ENCODE data around the gene BRD1. TPM values are rescaled to one million over a fixed set of nuclear protein-coding genes. Genes with fewer than 3 reads are reported as not detected.

Gene BRD1
- polyA plus RNA-seq, 1 experiment: 4.6 TPM

DNA sequence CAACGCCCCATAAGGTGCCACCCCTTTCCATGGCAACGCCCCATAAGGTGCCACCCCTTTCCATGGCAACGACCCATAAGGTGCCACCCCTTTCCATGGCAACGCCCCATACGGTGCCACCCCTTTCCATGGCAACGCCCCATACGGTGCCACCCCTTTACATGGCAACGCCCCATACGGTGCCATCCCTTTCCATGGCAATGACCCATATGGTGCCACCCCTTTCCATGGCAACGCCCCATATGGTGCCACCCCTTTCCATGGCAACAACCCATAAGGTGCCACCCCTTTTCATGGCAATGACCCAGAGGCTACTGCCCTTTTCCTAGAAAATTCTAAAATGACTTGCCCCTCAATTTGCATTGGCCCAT is 72.1 kb downstream of the BRD1 start:
- Histone ChIP-seq H3K36me3 (ENCODE audit: control insufficient read depth, insufficient read depth, low read length) (no peaks in the 10 kb centered on the region), H3K27me3 (ENCODE audit: control insufficient read depth, insufficient read depth, low read length) (0 out of 2 replicates have a peak, but pooled peaks cover under 1% of the 10 kb centered on the region), H3K4me3 (ENCODE audit: low read depth, low read length) (no peak overlapping the region)
- TF ChIP-seq CTCF (IDR thresholded peaks at IDR 0.05; ENCODE audit: insufficient read depth, low read depth, low read length): no peak
- POLR2A ChIA-PET: no interaction called here
- CTCF ChIA-PET: no interaction called here
- DNase-seq (ENCODE audit: low read depth): no peak

GRCh38 chr22:49754696-49755630 is 72.7 kb downstream of the BRD1 start:
- Histone ChIP-seq H3K4me3 (ENCODE audit: low read depth, low read length) (no peak overlapping the region), H3K36me3 (ENCODE audit: control insufficient read depth, insufficient read depth, low read length) (no peaks in the 10 kb centered on the region), H3K27me3 (ENCODE audit: control insufficient read depth, insufficient read depth, low read length) (no peaks in the 10 kb centered on the region)
- TF ChIP-seq CTCF (IDR thresholded peaks at IDR 0.05; ENCODE audit: insufficient read depth, low read depth, low read length): no peak
- ChIA-PET CTCF (no interaction called here), POLR2A (no interaction called here)
- no peak for DNase-seq (ENCODE audit: low read depth)

- no peak for TF ChIP-seq CTCF (IDR thresholded peaks at IDR 0.05; ENCODE audit: insufficient read depth, low read depth, low read length)
- CTCF ChIA-PET: interaction anchor here (0.6 kb wide), 1 partner anchor 14 kb away, joined by 4 read pairs; no protein-coding TSS in a partner anchor
- H3K36me3 ChIP-seq (ENCODE audit: control insufficient read depth, insufficient read depth, low read length): no peaks in the 10 kb centered on the region
- H3K27me3 ChIP-seq (ENCODE audit: control insufficient read depth, insufficient read depth, low read length): no peaks in the 10 kb centered on the region
- no peak for DNase-seq (ENCODE audit: low read depth)
- no peak overlapping the region for H3K4me3 ChIP-seq (ENCODE audit: low read depth, low read length)
- POLR2A ChIA-PET: no interaction called here
Measured at GRCh38 chr22:49753961-49754695, 73.5 kb downstream of the BRD1 start.

GRCh38 chr22:49753276-49753890 is 74.3 kb downstream of the BRD1 start:
- POLR2A ChIA-PET: no interaction called here
- no peak overlapping the region for H3K4me3 ChIP-seq (ENCODE audit: low read depth, low read length)
- no peak for TF ChIP-seq CTCF (IDR thresholded peaks at IDR 0.05; ENCODE audit: insufficient read depth, low read depth, low read length)
- CTCF ChIA-PET: interaction anchor here (0.6 kb wide), 1 partner anchor 14 kb away, joined by 4 read pairs; no protein-coding TSS in a partner anchor
- H3K27me3 ChIP-seq (ENCODE audit: control insufficient read depth, insufficient read depth, low read length): no peaks in the 10 kb centered on the region
- no peak for DNase-seq (ENCODE audit: low read depth)
- no peaks in the 10 kb centered on the region for H3K36me3 ChIP-seq (ENCODE audit: control insufficient read depth, insufficient read depth, low read length)

GRCh38 chr22:49752598-49753091 is 75.0 kb downstream of the BRD1 start:
- CTCF ChIA-PET: no interaction called here
- Histone ChIP-seq H3K27me3 (ENCODE audit: control insufficient read depth, insufficient read depth, low read length) (no peaks in the 10 kb centered on the region), H3K36me3 (ENCODE audit: control insufficient read depth, insufficient read depth, low read length) (no peaks in the 10 kb centered on the region), H3K4me3 (ENCODE audit: low read depth, low read length) (no peak overlapping the region)
- no peak for TF ChIP-seq CTCF (IDR thresholded peaks at IDR 0.05; ENCODE audit: insufficient read depth, low read depth, low read length)
- POLR2A ChIA-PET: no interaction called here
- no peak for DNase-seq (ENCODE audit: low read depth)

All from BJ (cell line).